ENCODE results near the gene CCL19.
A peak's percentile ranks its signal among the peaks of the same experiment; 100 is the strongest.

Gene CCL19

DNA sequence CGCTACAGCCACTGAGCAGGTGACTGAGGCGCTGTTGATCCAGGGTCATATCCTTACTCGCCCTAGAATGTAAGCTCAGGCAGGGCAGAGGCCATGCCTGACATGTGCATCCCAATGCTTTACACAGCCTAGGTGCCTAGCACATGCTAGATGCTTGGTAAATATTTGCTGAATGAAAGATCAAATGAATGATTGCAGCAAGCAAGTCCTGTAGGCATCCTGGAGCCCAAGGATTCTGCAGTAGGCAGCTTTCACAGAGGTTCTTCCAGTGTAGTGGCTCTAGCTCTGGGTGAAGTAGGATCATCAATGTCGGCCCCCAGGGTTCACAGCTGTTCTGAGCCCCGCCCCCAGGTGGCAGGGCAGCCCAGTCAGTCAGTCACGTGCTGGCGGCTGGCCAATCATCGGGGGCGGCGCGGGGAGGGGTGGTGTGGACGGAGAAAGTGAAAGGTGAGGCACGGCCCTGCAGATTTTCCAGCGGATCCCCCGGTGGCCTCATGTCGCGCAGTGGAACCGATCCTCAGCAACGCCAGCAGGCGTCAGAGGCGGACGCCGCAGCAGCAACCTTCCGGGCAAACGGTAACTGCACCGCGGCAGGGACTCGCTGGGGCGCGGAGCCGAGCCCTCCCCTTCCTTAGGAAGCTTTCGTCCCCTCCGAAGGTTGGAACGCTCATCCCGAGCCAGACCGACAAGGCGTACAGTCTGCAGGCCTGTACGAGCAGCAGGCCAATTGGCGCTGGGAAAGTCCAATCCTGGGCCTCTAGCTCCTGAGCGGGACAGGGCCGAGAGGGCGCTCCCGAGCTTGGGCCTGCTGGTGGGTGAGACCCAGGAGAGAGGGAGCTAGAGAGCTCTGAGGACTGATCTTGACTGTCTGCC, 44.6 kb downstream of the CCL19 start, which contains the start of gene GALT:
GALT (plus strand) TSS at position 465 of the 873 bp plus-strand sequence; CDS start at position 495, 30 bp downstream.
- no peak for TF ChIP-seq EZH2 (IDR thresholded peaks at IDR 0.05)
- peak; percentile 86; the same call in 1 of the 2 replicates for TF ChIP-seq POLR2AphosphoS5 (IDR thresholded peaks at IDR 0.05; ENCODE audit: borderline replicate concordance, low read depth, low read length)
- H3K36me3 ChIP-seq (ENCODE audit: insufficient read depth, low read length) = peaks cover 20% of the 10 kb centered on the region; the same call in 1 of the 2 replicates
- H3K9me3 ChIP-seq (ENCODE audit: low read depth, low read length) = no peaks in the 10 kb centered on the region
- H3K4me3 ChIP-seq = peak within 1 kb of the TSS; percentile 90
- H3K9ac ChIP-seq (ENCODE audit: insufficient read length) = peak within 1 kb of the TSS; percentile 80
- no peak within 1 kb of the TSS for H3K27ac ChIP-seq
- no peak for DNase-seq (ENCODE audit: low read depth, low spot score)

GRCh38 chr9:34644766-34645314, 46.2 kb downstream of the CCL19 start:
- Histone ChIP-seq H3K9ac (ENCODE audit: insufficient read length) (no peak overlapping the region), H3K9me3 (ENCODE audit: low read depth, low read length) (no peaks in the 10 kb centered on the region), H3K27ac (no peak overlapping the region), H3K36me3 (ENCODE audit: insufficient read depth, low read length) (peaks cover 16% of the 10 kb centered on the region; the same call in 1 of the 2 replicates), H3K4me3 (no peak overlapping the region)
- TF ChIP-seq POLR2AphosphoS5 (IDR thresholded peaks at IDR 0.05; ENCODE audit: borderline replicate concordance, low read depth, low read length) (no peak), EZH2 (IDR thresholded peaks at IDR 0.05) (no peak), FOXP2 (optimal IDR thresholded peaks at IDR 0.05; ENCODE audit: control extremely low read depth, extremely low read length, insufficient read depth) (no peak)
- DNase-seq (ENCODE audit: low read depth, low spot score) = no peak

- no peak for DNase-seq (ENCODE audit: low read depth, low spot score)
- Histone ChIP-seq H3K4me3 (no peak overlapping the region), H3K9me3 (ENCODE audit: low read depth, low read length) (no peaks in the 10 kb centered on the region), H3K27ac (0 out of 2 replicates have a peak overlapping the region, but pooled peaks have one; percentile 16), H3K9ac (ENCODE audit: insufficient read length) (no peak overlapping the region), H3K36me3 (ENCODE audit: insufficient read depth, low read length) (no peaks in the 10 kb centered on the region; the same call in 1 of the 2 replicates)
- no peak for TF ChIP-seq EZH2 (IDR thresholded peaks at IDR 0.05)
- TF ChIP-seq FOXP2 (optimal IDR thresholded peaks at IDR 0.05; ENCODE audit: control extremely low read depth, extremely low read length, insufficient read depth) = no peak
- TF ChIP-seq POLR2AphosphoS5 (IDR thresholded peaks at IDR 0.05; ENCODE audit: borderline replicate concordance, low read depth, low read length) = no peak
Measured at GRCh38 chr9:34642679-34643078, 48.4 kb downstream of the CCL19 start.
